ENCODE results near the gene NOVA1.

GRCh38 chr14:26554069-26554772, 43.6 kb downstream of the NOVA1 start:
- TF ChIP-seq MAX (IDR thresholded peaks at IDR 0.05), result no peak
- no peak for TF ChIP-seq RARB (CRISPR knock-in tag; IDR thresholded peaks at IDR 0.05)
- TF ChIP-seq ELK1 (IDR thresholded peaks at IDR 0.05; ENCODE audit: low read depth, low read length), result no peak
- TF ChIP-seq CTCF (IDR thresholded peaks at IDR 0.05), result no peak
- TF ChIP-seq HOXA7 (CRISPR knock-in tag; IDR thresholded peaks at IDR 0.05), result no peak
- TF ChIP-seq MAFK (IDR thresholded peaks at IDR 0.05; ENCODE audit: partially characterized antibody), result no peak
- no peak for TF ChIP-seq ZC3H11A (IDR thresholded peaks at IDR 0.05)
- no peak for TF ChIP-seq POLR2A (IDR thresholded peaks at IDR 0.05; ENCODE audit: low read length)
- no peak for TF ChIP-seq POLR2AphosphoS2 (conservative IDR thresholded peaks at IDR 0.05; ENCODE audit: low read length)
